Spinal cord (tissue), 10 donors: ENCODE measurements around the gene ITPRIPL1. TPM values are rescaled to one million over a fixed set of nuclear protein-coding genes. Genes with fewer than 3 reads are reported as not detected.
A peak's percentile ranks its signal among the peaks of the same experiment; 100 is the strongest.

Experiments used
- DNase-seq, 6 donors: peaks; one replicate each; pipeline versions ENCODE4 v3.0.0 to v3.0.0-alpha.2; 2013 to 2015; ENCODE audit warnings: low spot score in 6 of 6, low read depth in 4 of 6
- H3K27ac ChIP-seq: one replicate; pipeline ENCODE4 v1.5.1; 2013; ENCODE audit warnings: low read depth, low read length, control low read depth
- H3K27me3 ChIP-seq: one replicate; pipeline ENCODE4 v1.6.1; 2013; ENCODE audit warnings: low read length; ENCODE audit not compliant: control insufficient read depth, insufficient read depth
- H3K36me3 ChIP-seq: one replicate; pipeline ENCODE4 v1.6.1; 2013; ENCODE audit warnings: low read length; ENCODE audit not compliant: control insufficient read depth, insufficient read depth
- H3K4me1 ChIP-seq: one replicate; pipeline ENCODE4 v1.6.1; 2013; ENCODE audit warnings: low read length; ENCODE audit not compliant: control insufficient read depth, insufficient read depth
- H3K4me3 ChIP-seq: one replicate; pipeline ENCODE4 v1.5.1; 2013; ENCODE audit warnings: low read depth, low read length, control low read depth
- H3K9me3 ChIP-seq: one replicate; pipeline ENCODE4 v1.6.1; 2013; ENCODE audit warnings: low read length; ENCODE audit not compliant: control insufficient read depth, insufficient read depth
- WGBS: methylation state at CpG from one replicate; pipeline ENCODE4 v1.1.5; 2013; ENCODE audit warnings: missing lambda C conversion rate; ENCODE audit not compliant: insufficient coverage; 5-methylcytosine and 5-hydroxymethylcytosine counted together
- polyA plus RNA-seq, 2 donors: library from polyadenylated mRNA; unstranded; fragments of 120-200 nt; gene quantifications; one replicate each; pipeline ENCODE4 v1.2.1, GENCODE V29; 2013; ENCODE audit not compliant: insufficient read length in 2 of 2
- total RNA-seq, 2 donors: library from RNA; depleted of rRNA in 1 of 2; stranded (reverse); fragments of 120-200 nt in 1 of 2; fragments of >200 nt in 1 of 2; gene quantifications; one replicate each; pipeline versions ENCODE4 v1.2.3 to v1.2.4, GENCODE V29; 2013 to 2014
- donor health status: healthy.

ITPRIPL1 gene
- total and polyA plus RNA-seq, 4 donors, result 1.4 to 7.5 (median 2.2) TPM

DNA sequence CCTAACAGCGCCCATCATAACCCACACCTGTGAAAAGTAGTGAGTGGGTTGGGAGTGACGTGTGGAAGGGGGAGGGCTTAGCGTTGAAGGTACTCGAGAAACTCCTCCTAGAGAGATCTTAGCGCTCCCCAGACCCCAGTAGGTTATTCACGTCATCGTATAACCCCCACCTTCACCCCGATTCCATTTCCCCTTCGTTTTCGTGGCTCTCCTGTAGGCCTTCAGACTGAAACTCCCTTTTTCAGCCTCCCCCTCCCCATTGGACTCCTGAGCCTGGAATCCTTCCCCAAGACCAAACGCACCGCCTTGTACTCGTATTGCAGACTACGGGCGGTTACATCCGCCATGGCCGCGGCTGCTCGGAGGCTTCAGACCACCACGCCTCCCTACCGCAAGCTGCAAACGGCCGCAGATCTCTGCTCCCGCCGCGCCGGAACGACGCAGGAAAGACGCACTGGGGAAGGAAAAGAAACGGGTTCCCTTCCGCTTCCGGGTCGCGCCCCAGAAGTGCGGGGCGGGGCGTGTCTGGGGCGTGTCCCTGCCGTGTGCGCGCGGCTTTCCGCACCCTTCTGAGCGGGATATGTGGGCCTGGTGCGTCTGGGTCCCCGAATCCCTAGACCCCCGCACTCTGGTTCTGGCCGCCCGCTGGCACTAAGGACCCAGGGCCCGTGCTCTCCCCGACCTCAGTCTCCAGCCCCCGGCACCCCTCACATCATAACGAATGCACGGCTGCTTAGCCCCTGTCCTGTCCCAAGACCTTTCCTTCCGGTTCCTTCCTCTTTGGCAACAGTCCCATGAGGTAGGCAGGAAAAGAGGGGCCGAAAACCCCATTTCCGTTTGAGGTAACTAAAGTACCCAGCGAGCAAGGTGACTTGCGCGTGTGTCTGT, 19.8 kb upstream of the ITPRIPL1 start, which contains the start of gene SNRNP200:
Gene SNRNP200, minus strand, starts transcription at position 456 of the 888 bp plus-strand sequence. Its CDS starts 109 bp downstream, at position 347.
- DNase-seq, result peak; percentile 69 to 96 (median 78)
- Histone ChIP-seq H3K4me1 (peaks cover 11% of the 10 kb centered on the region), H3K36me3 (peaks cover 27% of the 10 kb centered on the region), H3K27ac (peak within 1 kb of the TSS; percentile 78), H3K9me3 (no peaks in the 10 kb centered on the region), H3K27me3 (no peaks in the 10 kb centered on the region), H3K4me3 (peak within 1 kb of the TSS; percentile 91)
- under 1% methylated on average over 49 of the region's 61 CpGs for WGBS

DNA sequence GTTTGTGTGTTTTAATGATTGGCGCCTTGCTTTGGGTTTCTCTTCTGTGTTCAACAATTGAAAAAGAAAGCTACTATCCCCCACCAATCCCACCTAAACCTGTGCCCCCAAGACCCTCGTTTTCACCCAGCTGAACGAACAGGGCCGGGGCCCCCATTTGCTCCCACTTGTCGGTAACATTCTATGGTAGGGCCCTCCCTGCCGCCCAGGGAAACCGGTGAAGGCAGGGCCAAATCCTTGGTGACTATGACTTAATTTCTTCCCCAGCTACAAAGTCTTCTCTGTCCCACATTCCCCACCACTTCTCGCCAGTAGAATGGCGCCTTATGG, 19.2 kb upstream of the ITPRIPL1 start:
- no peak for DNase-seq
- 22% methylated on average over 6 of the region's 9 CpGs for WGBS
- peak overlapping the region; percentile 78 for H3K27ac ChIP-seq
- H3K4me3 ChIP-seq, result peak overlapping the region; percentile 91
- no peaks in the 10 kb centered on the region for H3K9me3 ChIP-seq
- H3K27me3 ChIP-seq, result no peaks in the 10 kb centered on the region
- H3K4me1 ChIP-seq, result peaks cover 11% of the 10 kb centered on the region
- peaks cover 22% of the 10 kb centered on the region for H3K36me3 ChIP-seq

DNA sequence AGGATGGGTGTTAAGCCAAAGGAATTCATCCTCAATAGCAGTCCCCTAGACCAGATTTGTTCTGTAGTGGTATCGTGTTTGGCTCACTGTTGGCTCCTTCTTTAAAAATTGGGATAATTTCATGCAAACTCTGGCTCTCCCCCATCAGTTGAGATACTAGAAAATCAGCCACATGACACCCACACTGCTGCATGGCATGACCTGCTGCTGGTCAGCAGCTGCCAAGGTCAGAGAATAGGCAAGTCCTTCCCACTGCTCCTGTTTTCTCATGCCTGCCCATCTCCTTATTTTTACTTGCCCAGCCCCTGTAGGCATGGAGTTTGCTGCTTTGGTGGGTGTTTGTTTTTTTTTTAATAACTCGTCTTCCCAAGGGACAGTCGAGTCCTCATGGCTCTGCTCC, 18.7 kb upstream of the ITPRIPL1 start:
- H3K27ac ChIP-seq, result no peak overlapping the region
- peaks cover 18% of the 10 kb centered on the region for H3K36me3 ChIP-seq
- 100% methylated on average over 2 of the region's 3 CpGs for WGBS
- peak overlapping the region; percentile 91 for H3K4me3 ChIP-seq
- no peaks in the 10 kb centered on the region for H3K9me3 ChIP-seq
- no peak for DNase-seq
- peaks cover 11% of the 10 kb centered on the region for H3K4me1 ChIP-seq
- H3K27me3 ChIP-seq, result no peaks in the 10 kb centered on the region

DNA sequence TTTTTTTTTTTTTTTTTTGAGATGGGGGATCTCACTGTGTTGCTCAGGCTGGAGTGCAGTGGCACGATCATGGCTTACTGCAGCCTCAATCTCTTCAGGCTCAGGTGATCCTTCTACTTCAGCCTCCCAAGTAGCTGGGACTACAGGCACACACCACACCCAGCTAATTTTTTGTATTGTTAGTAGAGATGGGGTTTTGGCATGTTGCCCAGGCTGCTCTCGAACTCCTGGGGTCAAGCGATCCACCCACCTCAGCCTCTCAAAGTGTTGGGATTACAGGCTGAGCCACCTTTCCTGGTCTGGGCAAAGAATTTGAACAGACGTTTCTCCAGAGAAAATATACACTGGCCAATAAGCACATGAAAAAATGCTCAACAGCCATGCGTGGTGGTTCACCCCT, 16.9 kb upstream of the ITPRIPL1 start:
- no peaks in the 10 kb centered on the region for H3K9me3 ChIP-seq
- H3K4me3 ChIP-seq, result no peak overlapping the region
- no peak for DNase-seq
- no peaks in the 10 kb centered on the region for H3K27me3 ChIP-seq
- H3K27ac ChIP-seq, result no peak overlapping the region
- H3K36me3 ChIP-seq, result no peaks in the 10 kb centered on the region
- 85% methylated on average over 3 of the region's 5 CpGs for WGBS
- peaks cover 11% of the 10 kb centered on the region for H3K4me1 ChIP-seq

DNA sequence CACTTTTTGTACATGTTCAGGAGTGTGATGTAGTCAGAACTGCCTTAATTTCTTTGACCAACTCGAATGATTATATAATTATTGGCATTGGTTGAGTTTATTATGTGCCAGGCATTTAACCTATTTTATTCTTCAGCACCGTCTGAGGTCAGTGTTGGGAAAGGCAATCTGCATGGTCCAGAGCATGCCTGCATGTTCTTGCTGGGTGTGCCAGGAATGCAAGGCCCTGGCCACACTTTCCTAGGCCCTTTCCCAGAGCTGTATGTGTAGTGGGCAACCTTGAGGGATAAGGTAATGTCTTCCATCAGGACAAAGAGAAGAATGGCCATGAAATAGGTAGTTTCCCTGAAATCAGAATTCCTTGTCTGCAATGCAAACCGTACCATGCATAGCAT, 10.1 kb upstream of the ITPRIPL1 start:
- WGBS, result no CpG with 5 or more reads among the region's 3 CpGs
- no peak overlapping the region for H3K4me3 ChIP-seq
- DNase-seq, result no peak
- H3K27ac ChIP-seq, result no peak overlapping the region
- no peaks in the 10 kb centered on the region for H3K9me3 ChIP-seq
- peaks cover 6% of the 10 kb centered on the region for H3K4me1 ChIP-seq
- no peaks in the 10 kb centered on the region for H3K36me3 ChIP-seq
- H3K27me3 ChIP-seq, result peaks cover 2% of the 10 kb centered on the region

DNA sequence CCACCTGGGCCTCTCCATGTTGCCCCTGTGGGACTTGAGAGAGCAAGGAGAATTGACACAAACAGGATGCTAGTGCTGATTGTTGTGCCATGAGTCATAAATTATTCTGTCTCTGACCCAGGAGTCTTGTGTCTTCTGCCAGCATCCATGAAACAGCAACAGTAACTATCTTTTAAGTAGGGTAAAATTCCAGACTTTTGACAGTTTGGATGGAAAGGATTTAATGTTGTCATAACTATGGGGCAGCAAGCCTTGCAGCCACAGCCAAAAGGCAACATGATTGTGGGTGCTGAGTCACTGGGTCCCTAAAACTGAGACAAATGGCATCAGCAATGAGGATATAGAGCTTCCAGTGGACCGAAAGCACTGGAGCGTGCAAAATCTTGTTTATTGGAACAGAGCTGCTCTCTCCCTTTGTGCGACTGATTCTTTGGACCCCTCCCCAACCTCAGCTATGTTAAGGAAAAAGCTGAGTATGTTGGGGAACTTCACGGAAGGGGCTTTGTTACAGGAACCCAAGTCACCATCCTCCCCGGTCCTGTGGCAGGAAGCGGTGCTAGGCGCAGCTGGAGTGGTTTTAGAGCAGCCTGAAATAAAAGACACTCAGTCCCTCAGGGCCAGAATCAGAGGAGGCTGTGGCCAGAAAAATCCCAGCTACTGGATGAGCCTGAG, 9.6 kb upstream of the ITPRIPL1 start:
- DNase-seq, result peak in 1 of 6 donors; percentile 11
- Histone ChIP-seq H3K4me1 (peaks cover 6% of the 10 kb centered on the region), H3K4me3 (no peak overlapping the region), H3K9me3 (no peaks in the 10 kb centered on the region), H3K27ac (no peak overlapping the region), H3K27me3 (peaks cover 2% of the 10 kb centered on the region), H3K36me3 (no peaks in the 10 kb centered on the region)
- WGBS, result 12% methylated on average over 3 of the region's 7 CpGs

DNA sequence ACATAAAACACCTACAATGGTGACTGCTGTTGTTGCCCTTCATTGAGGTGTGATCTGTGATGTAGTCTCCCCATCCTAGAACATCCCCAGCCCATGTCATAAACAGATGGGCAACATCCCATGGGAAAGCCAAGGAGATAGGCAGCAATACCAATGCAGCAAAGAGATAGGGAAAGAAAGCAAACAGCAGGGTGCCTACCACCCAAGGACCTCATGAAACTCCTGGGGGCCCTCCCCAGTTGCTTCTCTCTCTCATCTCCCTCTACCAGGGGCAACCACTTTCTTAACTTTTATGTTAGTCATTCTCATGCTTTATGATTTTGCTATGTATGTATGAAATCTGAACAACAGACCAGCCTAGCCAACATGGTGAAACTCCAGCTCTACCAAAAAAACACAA, 8.1 kb upstream of the ITPRIPL1 start:
- DNase-seq, result no peak
- Histone ChIP-seq H3K27ac (no peak overlapping the region), H3K36me3 (no peaks in the 10 kb centered on the region), H3K4me1 (peaks cover 18% of the 10 kb centered on the region), H3K9me3 (no peaks in the 10 kb centered on the region), H3K4me3 (no peak overlapping the region), H3K27me3 (peaks cover 17% of the 10 kb centered on the region)

DNA sequence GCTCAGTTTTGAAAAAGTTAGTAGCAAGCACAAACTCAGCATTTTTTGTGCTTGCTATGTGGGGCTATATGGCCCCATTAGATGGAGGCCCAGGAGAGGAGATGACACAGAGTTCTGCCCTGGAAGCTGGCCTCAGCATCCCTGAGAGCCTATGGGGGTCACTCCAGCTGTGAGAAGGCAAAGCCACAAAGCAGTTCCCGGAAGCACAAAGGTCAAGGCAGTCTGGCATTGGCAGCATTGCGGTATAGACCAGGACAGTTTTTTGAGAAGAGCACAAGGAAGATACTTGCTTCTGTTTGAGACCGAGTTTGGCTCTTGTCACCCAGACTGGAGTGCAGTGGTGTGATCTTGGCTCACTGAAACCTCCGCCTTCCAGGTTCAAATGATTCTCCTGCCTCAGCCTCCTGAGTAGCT, 7.5 kb upstream of the ITPRIPL1 start:
- DNase-seq, result no peak
- H3K27me3 ChIP-seq, result peaks cover 23% of the 10 kb centered on the region
- 84% methylated on average over 4 of the region's 4 CpGs for WGBS
- H3K36me3 ChIP-seq, result no peaks in the 10 kb centered on the region
- H3K4me1 ChIP-seq, result peaks cover 22% of the 10 kb centered on the region
- no peak overlapping the region for H3K27ac ChIP-seq
- H3K9me3 ChIP-seq, result no peaks in the 10 kb centered on the region
- no peak overlapping the region for H3K4me3 ChIP-seq

DNA sequence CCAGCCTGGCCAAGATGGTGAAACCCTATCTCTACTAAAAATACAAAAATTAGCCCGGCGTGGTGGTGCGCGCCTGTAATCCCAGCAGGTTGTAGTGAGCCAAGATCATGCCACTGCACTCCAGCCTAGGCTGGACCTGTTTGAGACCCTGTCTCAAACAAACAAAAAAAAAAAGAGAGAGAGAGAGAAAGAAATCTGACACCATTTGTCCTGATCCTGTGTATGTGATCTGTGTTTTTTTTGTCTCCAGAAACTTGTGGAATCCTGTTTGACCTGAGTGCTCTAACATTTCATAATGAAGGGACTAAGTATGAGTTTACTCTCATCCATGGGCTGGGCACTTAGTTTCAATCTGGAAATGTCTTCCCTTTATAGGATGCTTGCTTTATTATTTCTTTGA, 6.4 kb upstream of the ITPRIPL1 start:
- H3K27me3 ChIP-seq, result peaks cover 33% of the 10 kb centered on the region
- no peak overlapping the region for H3K27ac ChIP-seq
- no peak overlapping the region for H3K4me3 ChIP-seq
- 93% methylated on average over 4 of the region's 4 CpGs for WGBS
- H3K4me1 ChIP-seq, result peaks cover 22% of the 10 kb centered on the region
- no peak for DNase-seq
- no peaks in the 10 kb centered on the region for H3K9me3 ChIP-seq
- no peaks in the 10 kb centered on the region for H3K36me3 ChIP-seq

DNA sequence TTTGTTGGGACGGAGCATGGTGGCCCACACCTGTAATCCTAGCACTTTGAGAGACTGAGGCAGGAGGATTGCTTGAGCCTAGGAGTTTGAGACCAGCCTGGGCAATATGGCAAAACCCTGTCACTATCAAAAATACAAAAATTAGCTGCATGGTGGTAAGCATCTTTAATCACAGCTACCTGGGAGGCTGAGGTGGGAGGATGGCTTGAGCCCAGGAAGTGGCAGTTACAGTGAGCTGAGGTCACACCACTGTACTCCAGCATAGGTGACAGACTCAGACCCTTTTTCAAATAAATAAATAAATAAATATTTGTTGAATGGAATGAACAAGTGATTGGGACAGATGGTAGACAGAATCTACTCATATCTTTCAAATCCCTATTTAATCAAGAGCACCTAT, 5.7 kb upstream of the ITPRIPL1 start:
- Histone ChIP-seq H3K27me3 (peaks cover 35% of the 10 kb centered on the region), H3K27ac (no peak overlapping the region), H3K4me1 (peaks cover 22% of the 10 kb centered on the region), H3K9me3 (no peaks in the 10 kb centered on the region), H3K4me3 (no peak overlapping the region), H3K36me3 (no peaks in the 10 kb centered on the region)
- WGBS, result no CpG with 5 or more reads among the region's 1 CpG
- no peak for DNase-seq
